HL-60 (cell line): ENCODE measurements around the gene KLHL12.

ENCODE experiments used
- DNase-seq, 2 experiments: peaks; one replicate each; pipeline ENCODE4 v3.0.0-alpha.2; 2010 to 2020; ENCODE audit warnings: low read depth in 1 of 2, low spot score in 1 of 2
- H3K27ac ChIP-seq: fragments of 250-450 bp; sonication (Bioruptor Pico); replicated peaks from 2 replicates; pipeline ENCODE4 v1.5.1; 2020; ENCODE audit warnings: mild to moderate bottlenecking, moderate library complexity
- H3K27me3 ChIP-seq: fragments of 250-450 bp; sonication (Bioruptor Pico); 2 replicates; pipeline ENCODE4 v1.5.1; 2021; ENCODE audit warnings: mild to moderate bottlenecking, moderate library complexity; ENCODE audit not compliant: insufficient read depth, poor library complexity, severe bottlenecking
- H3K4me3 ChIP-seq: replicated peaks from 2 replicates; pipeline ENCODE4 v1.5.1; 2011; ENCODE audit warnings: mild to moderate bottlenecking, control low read depth, low read length; ENCODE audit not compliant: insufficient read depth
- GABPA ChIP-seq: IDR thresholded peaks from 2 replicates; pipeline ENCODE4 v1.6.1; 2012; ENCODE audit warnings: low read depth
- POLR2AphosphoS5 ChIP-seq: IDR thresholded peaks from 2 replicates; pipeline ENCODE4 v1.6.1; 2012; ENCODE audit warnings: low read depth
- SPI1 ChIP-seq: IDR thresholded peaks from 2 replicates; pipeline ENCODE4 v1.6.1; 2012; ENCODE audit warnings: low read depth, mild to moderate bottlenecking, borderline replicate concordance
- TF ChIP-seq, protein P1 (sequence below): IDR thresholded peaks from 2 replicates; pipeline ENCODE4 v1.6.1; 2012; ENCODE audit warnings: low read depth; ENCODE audit not compliant: insufficient replicate concordance
- TF ChIP-seq, protein P2 (sequence below): IDR thresholded peaks from one replicate; pipeline ENCODE4 v1.5.1; 2011; ENCODE audit warnings: low read length, control low read depth, inconsistent platforms; ENCODE audit not compliant: insufficient read depth

The KLHL12 gene

GRCh38 chr1:202957733-202958543, 30.9 kb upstream of the KLHL12 start, which contains the start of gene ADIPOR1:
TSS of gene ADIPOR1 (minus strand) at chr1:202958312. CDS start at chr1:202951070, 7,242 bp downstream.
- Histone ChIP-seq H3K27ac (peak within 1 kb of the TSS; percentile 86), H3K27me3 (no peaks in the 10 kb centered on the region), H3K4me3 (peak within 1 kb of the TSS; percentile 88)
- DNase-seq = peak; percentile 67 to 84
- no peak for TF ChIP-seq SPI1
- TF ChIP-seq GABPA = peak; percentile 47; the same call in 1 of the 2 replicates
- peak; percentile 65; the same call in 1 of the 2 replicates for TF ChIP-seq POLR2AphosphoS5

GRCh38 chr1:202956969-202957368, 29.9 kb upstream of the KLHL12 start:
- DNase-seq = no peak
- no peak for TF ChIP-seq SPI1
- Histone ChIP-seq H3K27me3 (no peaks in the 10 kb centered on the region), H3K27ac (peak overlapping the region; percentile 86; the same call in 1 of the 2 replicates), H3K4me3 (peak overlapping the region; percentile 88)

DNA sequence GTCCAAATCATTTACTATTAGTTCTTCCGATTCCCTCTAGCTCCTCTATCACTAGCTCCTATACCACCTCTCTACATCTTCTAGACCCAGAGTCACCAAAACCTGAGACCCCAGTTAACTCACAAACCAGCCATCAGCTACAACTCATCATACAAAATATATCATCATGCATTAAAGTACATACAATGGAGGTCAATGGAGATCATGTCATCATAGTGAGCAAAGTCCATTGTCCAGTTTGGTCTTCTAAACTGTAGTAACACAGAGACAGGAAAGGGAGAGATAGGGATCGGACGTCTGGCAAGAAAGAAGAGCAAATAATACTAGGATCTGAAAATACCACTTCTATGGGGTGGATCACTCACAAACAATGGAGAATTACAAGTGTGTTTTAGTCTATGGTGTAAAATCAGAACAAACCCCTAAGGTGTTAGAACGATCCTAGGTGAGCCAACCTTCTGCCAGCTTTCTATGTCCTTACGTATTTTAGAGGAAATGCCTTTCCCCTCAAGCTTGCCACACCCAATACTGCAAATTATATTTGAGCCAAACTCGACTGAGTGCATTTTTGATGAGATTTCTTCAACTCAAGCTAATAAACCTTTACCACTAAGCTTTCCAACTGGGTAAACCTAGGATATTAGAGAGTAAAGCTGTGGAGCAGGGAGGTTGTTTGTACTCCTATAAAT, 27.2 kb upstream of the KLHL12 start:
- H3K27ac ChIP-seq = no peak overlapping the region
- no peak overlapping the region for H3K4me3 ChIP-seq
- no peak for TF ChIP-seq POLR2AphosphoS5
- TF ChIP-seq, protein P1, sequence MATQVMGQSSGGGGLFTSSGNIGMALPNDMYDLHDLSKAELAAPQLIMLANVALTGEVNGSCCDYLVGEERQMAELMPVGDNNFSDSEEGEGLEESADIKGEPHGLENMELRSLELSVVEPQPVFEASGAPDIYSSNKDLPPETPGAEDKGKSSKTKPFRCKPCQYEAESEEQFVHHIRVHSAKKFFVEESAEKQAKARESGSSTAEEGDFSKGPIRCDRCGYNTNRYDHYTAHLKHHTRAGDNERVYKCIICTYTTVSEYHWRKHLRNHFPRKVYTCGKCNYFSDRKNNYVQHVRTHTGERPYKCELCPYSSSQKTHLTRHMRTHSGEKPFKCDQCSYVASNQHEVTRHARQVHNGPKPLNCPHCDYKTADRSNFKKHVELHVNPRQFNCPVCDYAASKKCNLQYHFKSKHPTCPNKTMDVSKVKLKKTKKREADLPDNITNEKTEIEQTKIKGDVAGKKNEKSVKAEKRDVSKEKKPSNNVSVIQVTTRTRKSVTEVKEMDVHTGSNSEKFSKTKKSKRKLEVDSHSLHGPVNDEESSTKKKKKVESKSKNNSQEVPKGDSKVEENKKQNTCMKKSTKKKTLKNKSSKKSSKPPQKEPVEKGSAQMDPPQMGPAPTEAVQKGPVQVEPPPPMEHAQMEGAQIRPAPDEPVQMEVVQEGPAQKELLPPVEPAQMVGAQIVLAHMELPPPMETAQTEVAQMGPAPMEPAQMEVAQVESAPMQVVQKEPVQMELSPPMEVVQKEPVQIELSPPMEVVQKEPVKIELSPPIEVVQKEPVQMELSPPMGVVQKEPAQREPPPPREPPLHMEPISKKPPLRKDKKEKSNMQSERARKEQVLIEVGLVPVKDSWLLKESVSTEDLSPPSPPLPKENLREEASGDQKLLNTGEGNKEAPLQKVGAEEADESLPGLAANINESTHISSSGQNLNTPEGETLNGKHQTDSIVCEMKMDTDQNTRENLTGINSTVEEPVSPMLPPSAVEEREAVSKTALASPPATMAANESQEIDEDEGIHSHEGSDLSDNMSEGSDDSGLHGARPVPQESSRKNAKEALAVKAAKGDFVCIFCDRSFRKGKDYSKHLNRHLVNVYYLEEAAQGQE = no peak
- TF ChIP-seq SPI1 = no peak
- TF ChIP-seq GABPA = no peak
- TF ChIP-seq, protein P2, sequence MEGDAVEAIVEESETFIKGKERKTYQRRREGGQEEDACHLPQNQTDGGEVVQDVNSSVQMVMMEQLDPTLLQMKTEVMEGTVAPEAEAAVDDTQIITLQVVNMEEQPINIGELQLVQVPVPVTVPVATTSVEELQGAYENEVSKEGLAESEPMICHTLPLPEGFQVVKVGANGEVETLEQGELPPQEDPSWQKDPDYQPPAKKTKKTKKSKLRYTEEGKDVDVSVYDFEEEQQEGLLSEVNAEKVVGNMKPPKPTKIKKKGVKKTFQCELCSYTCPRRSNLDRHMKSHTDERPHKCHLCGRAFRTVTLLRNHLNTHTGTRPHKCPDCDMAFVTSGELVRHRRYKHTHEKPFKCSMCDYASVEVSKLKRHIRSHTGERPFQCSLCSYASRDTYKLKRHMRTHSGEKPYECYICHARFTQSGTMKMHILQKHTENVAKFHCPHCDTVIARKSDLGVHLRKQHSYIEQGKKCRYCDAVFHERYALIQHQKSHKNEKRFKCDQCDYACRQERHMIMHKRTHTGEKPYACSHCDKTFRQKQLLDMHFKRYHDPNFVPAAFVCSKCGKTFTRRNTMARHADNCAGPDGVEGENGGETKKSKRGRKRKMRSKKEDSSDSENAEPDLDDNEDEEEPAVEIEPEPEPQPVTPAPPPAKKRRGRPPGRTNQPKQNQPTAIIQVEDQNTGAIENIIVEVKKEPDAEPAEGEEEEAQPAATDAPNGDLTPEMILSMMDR = no peak
- no peak for DNase-seq
- H3K27me3 ChIP-seq = no peaks in the 10 kb centered on the region

DNA sequence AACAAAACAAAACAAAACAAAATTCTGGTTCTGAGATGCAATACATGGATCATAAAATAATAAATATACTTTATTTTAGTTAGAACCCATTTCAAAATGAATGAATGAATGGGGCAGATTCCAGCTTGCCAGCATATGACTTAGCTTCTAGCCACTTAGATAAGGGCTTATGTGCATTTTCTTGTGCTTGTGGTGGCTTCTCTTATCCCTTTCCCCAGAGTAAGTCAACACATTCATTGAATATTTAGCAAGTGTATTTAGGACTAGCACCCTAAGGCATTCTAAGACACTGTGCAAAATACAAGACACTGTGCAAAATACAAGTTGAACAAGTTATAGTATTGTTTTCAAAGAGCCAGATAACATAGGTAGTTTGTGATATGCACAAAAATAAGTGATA, 26.4 kb upstream of the KLHL12 start:
- Histone ChIP-seq H3K27ac (peak overlapping the region; percentile 34; the same call in 1 of the 2 replicates), H3K27me3 (no peaks in the 10 kb centered on the region), H3K4me3 (no peak overlapping the region)
- DNase-seq = no peak
- no peak for TF ChIP-seq SPI1
- TF ChIP-seq POLR2AphosphoS5 = no peak
- TF ChIP-seq, protein P1 = no peak
- TF ChIP-seq GABPA = no peak
- TF ChIP-seq, protein P2 = no peak
